HG03558 (cell line): ENCODE data around the gene AHI1.
"Not testable (repeated sequence)": the region's sequence is repeated elsewhere in the genome, so short reads cannot be mapped to it uniquely, and the experiment has no call there.

Source experiments
- ATAC-seq: cut with Tn5 transposase; IDR thresholded peaks from one replicate; pipeline ENCODE4 v1.9.1; 2021; ENCODE audit warnings: moderate number of reproducible peaks; ENCODE audit not compliant: unreplicated experiment; ENCODE audit errors: extremely low read depth

AHI1 gene

DNA sequence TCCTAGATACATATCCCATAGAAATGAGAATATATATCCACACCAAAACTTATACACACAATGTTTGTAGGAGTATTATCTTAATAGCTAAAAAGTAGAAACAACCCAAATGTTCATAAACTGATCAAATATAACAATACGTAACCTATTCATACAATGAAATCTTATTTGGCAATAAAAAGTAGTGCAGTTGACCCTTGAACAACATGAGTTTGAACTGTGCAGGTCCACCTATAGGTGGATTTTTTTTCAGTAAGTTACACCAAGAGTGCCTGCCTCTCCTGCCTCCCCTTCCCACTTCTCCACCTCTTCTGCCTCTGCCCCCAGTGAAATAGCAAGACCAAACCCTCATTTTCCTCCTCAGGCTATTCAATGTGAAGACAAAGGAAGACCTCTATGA, 95.2 kb downstream of the AHI1 start:
- ATAC-seq: no peak

DNA sequence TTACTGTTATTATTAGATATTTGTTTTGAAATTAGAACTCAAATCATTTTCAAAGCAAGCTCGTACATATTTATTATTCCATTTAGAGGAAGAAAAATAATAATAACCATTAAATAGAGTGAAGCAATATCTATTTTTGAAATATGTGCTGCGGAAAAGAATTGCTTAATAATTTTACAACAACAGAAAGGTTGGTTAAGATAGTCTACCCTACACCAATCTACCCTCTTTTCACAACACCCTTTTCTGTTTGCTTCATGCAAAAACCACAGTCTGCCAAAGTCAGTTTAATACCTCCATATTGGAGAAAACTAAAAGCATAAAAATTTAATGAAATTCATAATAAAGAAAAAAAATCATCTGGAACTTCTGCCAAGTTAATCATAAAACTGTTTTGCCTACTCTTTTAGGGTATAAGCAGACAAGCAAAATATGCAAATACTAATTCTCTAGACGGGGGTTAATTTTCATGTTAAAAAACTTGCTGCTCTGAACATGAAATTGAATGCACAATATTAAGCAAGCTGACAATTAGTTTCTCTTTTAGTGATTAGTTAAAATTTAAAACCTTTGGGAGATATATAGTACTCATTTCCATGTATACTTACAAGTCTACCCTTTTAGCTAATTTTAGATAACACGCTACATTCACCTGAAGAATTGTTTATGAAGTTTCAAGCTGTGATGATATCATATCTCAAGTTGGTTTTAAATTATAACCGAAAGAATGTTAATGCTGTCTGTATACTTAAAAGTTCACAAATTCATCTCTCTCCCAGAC, 100.2 kb downstream of the AHI1 start:
- ATAC-seq: no peak

DNA sequence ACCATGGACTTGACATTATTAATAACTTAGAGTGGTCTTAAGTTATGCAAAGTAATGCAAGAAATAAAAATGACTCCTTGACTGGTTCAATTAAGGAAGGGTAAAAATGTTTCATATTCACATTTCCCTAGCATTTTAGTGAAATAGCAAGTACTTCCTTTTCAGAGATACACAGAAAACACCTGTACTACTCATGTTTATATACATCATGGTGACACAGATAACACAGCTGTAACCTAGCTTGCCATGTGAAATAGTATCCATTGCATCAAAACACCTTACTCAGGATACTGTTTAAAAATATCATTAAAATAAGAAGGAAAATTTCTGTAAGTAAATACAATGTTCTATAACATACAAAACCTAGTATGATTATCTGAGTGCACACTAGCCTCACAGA, 102.4 kb downstream of the AHI1 start:
- ATAC-seq: no peak

DNA sequence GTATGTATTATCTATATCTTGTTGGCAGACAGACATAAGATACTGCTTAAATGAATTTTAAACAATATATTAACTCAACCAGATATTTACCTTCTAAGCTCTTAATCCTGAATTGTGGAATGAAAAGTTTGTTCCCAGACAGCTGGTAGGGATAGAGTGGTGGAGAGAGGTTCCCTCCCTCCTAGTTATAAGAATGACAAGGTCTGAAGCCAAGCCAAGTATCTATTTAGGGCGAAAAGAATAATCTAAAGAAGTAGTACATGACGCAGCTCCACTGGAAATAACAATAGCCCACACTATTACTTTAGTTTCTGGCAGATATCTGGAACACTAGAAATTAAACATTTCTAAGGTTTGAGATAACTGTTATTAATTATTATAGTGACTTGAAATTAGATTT, 104.3 kb downstream of the AHI1 start:
- no peak for ATAC-seq

DNA sequence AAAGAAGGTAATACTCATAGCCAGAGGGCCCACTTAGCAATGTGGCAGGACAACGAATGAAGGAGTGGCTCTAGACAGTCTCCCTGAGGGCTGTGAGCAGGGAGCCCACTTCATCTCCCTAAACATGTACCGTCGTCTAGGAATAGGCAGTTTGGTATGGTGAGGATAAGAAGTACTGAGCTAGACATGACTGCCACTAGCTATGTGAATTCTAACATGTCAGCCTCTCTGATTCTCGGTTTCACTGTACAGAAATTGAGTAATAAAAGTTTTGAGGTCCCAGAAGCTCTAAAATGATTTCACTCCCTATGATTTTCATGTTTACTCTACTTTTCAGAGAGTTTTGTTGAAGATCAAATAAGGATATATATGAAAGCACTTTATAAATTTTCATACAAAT, 107.1 kb downstream of the AHI1 start:
- ATAC-seq: no peak

DNA sequence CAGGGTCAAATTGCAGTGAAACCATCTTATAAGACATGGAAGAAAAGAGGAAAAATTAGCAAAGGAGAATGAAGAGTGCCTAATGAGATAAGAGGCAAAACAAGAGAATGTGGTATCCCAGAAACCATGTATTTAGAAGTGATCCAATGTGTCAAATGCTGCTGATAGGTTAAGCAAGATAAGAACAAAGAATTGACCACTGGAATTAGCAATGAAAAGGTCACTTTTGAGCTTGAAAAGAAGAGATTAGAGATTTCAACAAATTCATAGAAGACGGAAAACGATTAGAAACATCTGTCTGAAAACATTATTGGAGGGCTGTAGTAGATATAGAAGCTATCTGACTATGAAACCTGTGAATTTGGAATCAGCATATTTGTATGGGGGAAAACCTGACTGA, 112.2 kb downstream of the AHI1 start:
- no peak for ATAC-seq

DNA sequence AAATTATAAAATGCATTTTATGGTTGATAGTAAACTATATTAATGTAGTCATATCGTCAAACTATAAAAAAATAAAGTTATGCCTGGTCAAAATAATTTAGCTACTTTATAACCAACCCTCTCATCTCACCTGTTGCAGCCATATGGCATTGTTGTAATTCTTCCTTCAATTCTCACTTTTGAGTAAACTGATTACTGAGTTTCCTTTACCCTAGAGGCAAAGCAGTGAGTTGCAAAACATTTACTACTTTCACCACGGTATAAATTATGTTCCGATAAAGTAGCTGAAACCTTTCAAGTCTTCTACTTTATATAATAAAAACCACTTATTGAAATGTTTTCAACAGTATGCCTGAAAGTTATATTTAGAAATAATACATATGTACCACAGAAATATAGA, 113.8 kb downstream of the AHI1 start:
- ATAC-seq: no peak

DNA sequence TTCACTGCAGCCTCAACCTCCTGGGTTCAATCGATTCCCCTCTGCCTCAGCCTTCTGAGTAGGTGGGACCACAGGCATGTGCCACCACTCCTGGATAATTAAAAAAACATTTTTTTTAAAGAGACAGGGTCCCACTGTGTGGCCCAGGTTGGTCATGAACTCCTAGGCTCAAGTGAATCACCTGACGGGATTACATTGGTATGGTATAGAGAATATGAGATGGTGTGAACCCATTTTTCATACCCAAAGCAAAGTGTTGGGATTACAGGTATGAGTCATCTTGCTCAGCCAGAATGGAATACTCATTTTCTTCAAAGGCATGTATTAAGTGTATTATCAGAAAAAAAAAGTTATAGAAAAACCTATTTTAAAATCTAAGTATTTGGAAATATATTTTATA, 114.2 kb downstream of the AHI1 start:
- ATAC-seq: no peak

DNA sequence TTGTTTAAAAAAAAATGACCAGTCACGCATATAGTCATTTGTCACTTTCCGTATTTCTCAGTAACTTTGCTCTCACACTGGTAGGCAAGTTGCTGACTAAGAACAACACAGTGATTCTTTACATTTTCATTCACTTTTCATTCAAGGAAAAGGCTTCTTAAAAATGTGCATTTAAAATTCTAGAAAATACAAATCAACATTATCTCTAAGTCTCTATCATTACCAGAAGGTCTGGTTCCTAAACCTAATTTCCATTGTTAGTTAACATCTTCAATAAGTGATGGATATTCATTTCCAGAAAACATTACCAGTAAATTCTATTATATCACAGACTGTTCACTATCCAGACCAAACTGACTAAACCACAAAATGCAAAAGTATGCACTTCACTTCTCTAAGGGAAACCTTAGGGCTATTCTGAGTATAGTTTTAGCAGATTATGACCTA, 115.3 kb downstream of the AHI1 start:
- peak; percentile 74 for ATAC-seq

DNA sequence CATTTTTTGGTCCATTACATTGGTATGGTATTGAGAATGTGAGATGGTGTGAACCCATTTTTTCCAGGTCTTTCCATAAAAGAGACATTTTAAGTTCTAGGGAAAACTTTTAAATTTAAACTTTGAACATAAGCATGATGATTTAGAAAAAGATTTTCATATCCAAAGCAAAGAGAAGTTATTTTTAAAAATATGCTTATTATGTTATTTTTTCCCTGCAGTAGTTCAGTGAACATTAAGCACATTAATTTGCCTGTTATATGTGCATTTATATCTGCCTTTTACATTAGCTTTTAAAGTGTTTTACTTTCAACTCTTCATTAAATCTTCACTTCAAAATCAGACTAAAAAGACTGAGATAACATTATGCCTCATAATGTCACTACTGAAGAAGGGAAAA, 116.7 kb downstream of the AHI1 start:
- ATAC-seq: no peak

DNA sequence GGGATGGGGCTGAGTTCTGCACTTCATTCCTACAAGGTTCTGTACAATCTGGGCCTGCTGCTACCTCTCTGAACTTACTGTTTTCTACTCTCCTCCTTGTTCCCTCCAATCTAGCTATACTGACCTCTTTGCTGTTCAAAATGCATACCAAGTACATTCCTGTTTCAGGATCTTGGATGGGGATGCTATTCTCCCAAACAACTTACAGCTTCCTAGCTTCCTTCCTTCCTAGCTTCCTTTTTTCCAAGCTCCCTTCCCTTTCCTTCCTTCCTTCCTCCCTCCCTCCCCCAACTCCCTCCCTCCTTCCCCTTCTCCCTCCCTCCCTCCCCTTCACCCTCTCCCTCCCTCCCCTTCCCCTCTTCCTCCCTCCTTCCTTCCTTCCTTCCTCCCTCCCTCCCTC, 117.9 kb downstream of the AHI1 start:
- ATAC-seq: no peak

DNA sequence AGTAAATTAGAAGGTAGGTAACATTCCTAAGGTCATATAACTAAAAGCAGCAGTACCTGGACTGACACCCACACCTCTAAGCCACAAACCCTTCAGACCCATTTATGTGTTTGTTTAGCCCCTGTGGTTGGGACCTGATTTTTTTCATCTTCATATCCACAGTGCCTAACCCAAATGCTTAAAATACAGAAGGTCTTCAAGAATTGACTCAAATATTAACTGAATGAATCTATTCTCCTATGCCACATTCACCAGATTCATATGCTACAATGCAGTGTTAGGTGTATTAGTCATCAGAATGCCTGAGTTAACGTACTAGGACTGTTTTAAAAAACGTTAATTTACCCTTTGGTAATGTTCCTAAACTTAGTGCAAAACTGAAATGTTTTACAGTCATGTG, 124.8 kb downstream of the AHI1 start:
- ATAC-seq: no peak

DNA sequence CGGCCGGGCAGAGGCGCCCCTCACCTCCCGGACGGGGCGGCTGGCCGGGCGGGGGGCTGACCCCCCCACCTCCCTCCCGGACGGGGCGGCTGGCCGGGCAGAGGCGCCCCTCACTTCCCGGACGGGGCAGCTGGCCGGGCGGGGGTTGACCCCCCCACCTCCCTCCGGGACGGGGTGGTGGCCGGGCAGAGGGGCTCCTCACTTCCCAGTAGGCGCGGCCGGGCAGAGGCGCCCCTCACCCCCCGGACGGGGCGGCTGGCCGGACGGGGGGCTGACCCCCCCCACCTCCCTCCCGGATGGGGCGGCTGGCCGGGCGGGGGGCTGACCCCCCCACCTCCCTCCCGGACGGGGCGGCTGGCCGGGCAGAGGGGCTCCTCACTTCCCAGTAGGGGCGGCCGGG, 133.9 kb downstream of the AHI1 start:
- ATAC-seq: not testable (repeated sequence)

DNA sequence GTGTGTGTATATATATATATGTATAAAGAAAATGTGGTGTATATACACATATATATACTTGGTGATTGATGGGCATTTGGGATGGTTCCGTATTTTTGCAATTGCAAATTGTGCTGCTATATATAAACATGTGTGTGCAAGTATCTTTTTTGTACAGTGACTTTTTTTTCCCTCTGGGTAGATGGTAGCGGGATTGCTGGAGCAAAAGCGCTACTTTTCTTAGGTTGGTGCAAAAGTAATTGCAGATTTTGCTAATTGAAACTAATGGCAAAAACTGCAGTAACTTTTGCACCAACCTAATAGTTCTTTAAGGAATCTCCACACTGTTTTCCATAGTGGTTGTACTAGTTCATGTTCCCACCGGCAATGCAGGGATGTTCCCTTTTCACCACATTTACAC, 135.4 kb downstream of the AHI1 start:
- ATAC-seq: no peak

DNA sequence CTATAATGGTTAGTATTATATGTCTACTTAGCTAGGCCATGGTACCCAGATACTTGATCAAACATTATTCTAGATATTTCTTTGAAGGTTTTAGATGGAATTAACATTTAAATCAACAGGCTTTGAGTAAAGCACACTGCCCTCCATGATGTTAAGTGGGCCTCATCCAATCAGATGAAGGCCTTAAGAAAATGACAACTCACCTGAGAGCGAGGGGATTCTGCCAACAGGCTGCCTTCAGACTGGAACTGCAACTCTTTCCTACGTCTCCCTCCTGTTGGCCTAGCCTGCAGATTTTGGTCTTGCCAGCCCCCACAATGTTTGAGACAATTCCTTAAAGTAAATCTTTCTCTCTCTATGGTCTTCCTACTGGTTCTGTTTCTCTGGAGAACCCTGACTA, 137.3 kb downstream of the AHI1 start:
- ATAC-seq: no peak

DNA sequence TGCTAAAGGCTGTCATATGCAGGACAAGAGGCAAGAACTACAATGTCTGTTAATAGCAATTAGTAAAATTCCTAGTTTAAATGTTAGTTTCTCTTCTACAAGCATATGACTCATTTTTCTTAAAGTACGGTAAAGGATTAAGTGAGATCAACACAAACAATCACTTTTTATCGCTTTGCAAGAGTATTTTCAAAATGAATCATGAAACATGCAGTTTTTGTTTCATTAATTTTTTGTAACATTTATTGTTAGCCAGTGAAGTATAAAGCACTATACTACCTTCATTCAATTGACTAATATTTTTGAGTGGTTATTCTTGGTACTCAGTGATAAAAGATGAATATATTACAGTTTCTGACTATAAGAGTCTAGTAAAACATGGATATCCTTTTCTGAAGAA, 138.6 kb downstream of the AHI1 start:
- ATAC-seq: no peak

DNA sequence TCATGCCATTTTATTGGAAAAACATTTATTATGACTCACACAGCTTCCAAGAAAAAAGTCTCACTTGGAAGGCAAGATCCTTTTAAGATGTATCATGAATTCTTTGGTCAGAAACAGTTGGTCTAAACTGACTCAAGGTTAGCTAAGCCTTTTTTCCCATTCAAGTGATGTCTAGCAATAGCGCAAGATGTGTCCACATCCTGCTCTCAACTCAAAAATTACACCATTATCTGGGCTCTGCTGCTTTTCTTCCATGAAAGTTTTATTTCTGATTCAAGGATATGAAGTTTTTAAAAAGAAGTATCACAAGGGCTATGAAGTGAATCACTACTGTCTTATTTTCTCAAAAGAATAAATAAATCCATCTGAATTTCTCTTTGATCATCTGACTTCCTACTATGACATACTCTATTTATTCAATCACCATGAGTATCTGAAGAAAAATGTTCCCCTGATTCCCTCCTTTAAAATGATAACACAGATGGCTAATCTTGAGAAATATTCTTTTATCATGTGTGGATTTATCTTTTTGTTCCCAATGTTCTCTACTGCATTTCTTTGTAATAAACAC, 139.2 kb downstream of the AHI1 start:
- no peak for ATAC-seq

DNA sequence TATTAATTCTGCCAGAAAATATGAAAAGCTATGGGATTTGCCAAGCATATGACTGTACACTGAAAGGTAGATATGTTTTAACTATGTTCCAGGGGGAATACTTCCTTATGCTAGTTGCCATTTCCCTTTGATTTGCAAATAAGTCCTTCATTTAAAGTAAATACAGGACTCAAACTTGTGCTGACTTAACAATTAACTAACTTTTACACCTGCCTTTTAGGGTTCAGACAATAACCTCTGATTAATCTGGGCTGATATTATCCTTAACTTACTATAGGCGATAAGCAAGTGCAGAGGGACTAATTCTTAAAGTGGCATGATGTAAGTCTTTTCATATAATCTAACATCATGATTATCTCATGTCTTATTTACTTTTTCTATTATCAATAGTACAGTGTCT, 143.1 kb downstream of the AHI1 start:
- ATAC-seq: no peak

DNA sequence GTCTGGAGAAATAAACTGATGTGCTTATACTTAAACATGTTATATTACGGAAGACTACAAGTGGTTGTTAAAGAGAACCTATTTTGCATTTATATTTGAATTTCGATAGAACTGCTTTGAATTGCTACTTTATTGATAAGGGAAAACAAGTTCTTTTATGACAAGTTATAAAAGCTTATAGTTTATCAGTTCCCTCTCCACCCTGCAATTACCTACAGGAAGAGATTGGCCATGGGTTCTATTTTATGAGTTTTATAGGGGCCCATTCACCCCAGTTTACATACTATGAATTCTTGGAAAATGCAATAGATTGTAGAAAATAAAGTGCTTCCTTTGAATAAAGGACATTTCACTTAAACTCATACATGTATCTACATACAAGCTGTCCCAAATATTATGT, 144.4 kb downstream of the AHI1 start:
- ATAC-seq: no peak

DNA sequence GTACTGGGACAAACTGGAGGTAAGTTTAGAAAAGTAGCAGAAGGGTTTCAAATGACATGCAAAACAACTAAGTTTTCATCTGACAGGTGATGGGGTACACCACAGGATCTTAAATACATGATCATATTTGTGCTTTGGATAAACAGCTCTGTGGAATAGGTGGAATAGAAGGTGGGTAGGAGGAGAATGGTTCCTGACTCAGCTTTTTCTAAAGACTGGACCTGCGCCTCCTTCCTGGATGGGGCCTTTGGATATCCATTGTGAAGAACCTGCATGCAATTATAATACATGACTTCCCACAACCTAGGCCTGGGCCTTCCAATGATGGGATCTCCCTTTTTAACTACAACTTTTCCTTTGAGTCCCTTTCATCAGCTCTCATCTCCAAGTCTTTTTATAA, 145.9 kb downstream of the AHI1 start:
- no peak for ATAC-seq

DNA sequence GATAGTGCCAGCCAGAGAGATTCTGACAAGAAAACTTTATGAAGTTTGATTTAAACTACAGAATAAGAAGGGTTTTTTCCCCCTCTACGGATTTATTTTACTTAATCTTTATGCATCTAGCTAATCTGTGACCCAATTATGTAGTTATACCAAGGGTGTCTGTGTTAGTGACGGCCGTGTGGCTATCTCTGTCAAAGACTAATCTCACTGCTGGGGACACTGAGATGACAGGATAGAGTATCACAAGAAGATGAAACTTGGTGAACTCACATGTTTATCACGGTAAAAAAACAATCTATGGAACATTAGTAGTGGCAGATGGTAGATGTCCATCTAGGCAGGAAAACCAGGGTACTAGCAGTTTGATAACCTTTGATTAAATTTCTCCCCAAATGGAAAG, 149.7 kb downstream of the AHI1 start:
- no peak for ATAC-seq

DNA sequence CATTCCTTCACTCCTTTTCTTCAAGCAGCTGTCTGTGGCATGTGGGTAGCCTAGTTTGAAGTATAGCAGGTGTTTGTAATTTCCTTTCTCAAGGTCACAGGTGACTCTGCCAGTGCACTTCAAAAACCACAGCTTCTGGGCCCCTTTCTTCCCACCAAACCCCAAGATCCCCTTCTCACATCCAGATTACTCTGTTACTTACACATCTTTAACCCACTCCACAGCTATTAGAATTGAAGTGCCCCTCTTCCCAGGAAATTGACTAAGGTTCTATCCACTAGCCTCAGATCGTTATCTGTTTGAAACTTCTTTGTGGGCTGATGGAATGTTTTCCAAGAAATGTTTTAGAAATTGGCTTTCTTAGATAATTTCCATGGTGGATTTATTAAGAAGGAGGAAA, 150.8 kb downstream of the AHI1 start:
- ATAC-seq: no peak
